ENCODE measurements around the gene CISD1. TPM values are rescaled to one million over a fixed set of nuclear protein-coding genes. Genes with fewer than 3 reads are reported as not detected.

The CISD1 gene
- total and polyA plus RNA-seq, 4 donors = 10.3 to 24.1 (median 16.6) TPM

DNA sequence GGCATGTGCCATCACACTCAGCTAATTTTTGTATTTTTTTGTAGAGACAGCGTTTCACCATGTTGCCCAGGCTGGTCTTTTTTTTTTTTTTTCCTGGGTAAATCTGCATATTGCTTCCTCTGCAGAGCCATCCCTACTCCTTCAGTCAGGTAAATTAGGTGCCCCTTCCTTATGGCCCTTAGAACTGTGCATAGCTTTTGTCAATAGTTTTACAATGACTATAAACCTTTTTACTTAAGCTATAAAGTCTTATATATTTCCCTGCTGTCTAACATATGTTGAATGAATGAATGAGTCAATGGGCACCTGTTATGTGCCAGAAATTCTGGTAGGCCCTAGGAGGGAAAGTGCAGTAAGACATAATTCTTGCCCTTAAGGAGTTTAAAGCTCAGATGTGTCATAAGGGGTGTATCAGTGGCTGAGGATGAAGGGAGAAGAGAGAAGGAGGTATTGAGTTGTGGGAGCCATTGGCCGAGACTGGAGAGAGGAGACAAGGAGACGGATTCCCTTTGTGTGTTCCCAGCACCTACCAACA lies 35.2 kb downstream of the CISD1 start:
- no peak for ATAC-seq (ENCODE audit: insufficient read depth, low FRiP score)
- H3K9me3 ChIP-seq (ENCODE audit: control insufficient read depth in 4 of 4, insufficient read depth in 3 of 4, low read length in 3 of 4) = no peaks in the 10 kb centered on the region
- TF ChIP-seq, protein P1, sequence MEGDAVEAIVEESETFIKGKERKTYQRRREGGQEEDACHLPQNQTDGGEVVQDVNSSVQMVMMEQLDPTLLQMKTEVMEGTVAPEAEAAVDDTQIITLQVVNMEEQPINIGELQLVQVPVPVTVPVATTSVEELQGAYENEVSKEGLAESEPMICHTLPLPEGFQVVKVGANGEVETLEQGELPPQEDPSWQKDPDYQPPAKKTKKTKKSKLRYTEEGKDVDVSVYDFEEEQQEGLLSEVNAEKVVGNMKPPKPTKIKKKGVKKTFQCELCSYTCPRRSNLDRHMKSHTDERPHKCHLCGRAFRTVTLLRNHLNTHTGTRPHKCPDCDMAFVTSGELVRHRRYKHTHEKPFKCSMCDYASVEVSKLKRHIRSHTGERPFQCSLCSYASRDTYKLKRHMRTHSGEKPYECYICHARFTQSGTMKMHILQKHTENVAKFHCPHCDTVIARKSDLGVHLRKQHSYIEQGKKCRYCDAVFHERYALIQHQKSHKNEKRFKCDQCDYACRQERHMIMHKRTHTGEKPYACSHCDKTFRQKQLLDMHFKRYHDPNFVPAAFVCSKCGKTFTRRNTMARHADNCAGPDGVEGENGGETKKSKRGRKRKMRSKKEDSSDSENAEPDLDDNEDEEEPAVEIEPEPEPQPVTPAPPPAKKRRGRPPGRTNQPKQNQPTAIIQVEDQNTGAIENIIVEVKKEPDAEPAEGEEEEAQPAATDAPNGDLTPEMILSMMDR (IDR thresholded peaks at IDR 0.05; ENCODE audit: control extremely low read depth, extremely low read depth) = no peak
- H3K27ac ChIP-seq (ENCODE audit: low read depth in 1 of 2, low read length in 1 of 2) = no peak overlapping the region
- H3K9ac ChIP-seq (ENCODE audit: insufficient read depth in 1 of 2, low read length in 2 of 2) = no peak overlapping the region
- H3K4me3 ChIP-seq = no peak overlapping the region
- H3K36me3 ChIP-seq (ENCODE audit: control insufficient read depth in 4 of 4, insufficient read depth in 4 of 4, low read length in 4 of 4) = no peaks in the 10 kb centered on the region
- no peaks in the 10 kb centered on the region for H3K4me1 ChIP-seq (ENCODE audit: control insufficient read depth in 5 of 5, insufficient read depth in 5 of 5, low read length in 5 of 5)
- no peak for DNase-seq
- 88 to 92% methylated on average over 3 of the region's 3 CpGs for WGBS, 2 donors
- peaks cover 0 to 4% (median 0%) of the 10 kb centered on the region in 3 donors for H3K27me3 ChIP-seq (ENCODE audit: control insufficient read depth in 3 of 3, insufficient read depth in 3 of 3, low read length in 2 of 3)

DNA sequence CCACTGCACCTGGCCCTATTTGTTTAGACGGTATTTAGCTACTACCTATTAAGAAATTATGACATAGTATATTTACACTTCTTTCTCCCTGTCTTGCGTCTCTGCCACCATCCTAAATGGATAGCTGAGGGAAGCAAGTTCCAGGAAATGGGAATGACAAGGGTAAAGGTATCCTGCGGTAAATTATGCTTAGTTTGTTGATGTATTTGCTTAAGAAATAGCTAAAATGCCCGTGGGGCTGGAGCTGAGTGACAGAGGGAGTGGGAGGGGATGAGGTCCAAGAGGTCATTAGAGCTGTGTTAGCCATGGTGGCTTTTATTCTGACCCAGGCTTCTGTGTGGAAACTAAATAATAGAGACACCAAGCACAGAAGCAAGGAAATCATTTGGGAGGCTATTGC lies 36.9 kb downstream of the CISD1 start:
- WGBS, 2 donors = 53 to 69% methylated on average over 4 of the region's 4 CpGs
- DNase-seq (no peak), ATAC-seq (ENCODE audit: insufficient read depth, low FRiP score) (no peak)
- Histone ChIP-seq H3K27ac (ENCODE audit: low read depth in 1 of 2, low read length in 1 of 2) (no peak overlapping the region), H3K4me3 (no peak overlapping the region), H3K9ac (ENCODE audit: insufficient read depth in 1 of 2, low read length in 2 of 2) (no peak overlapping the region), H3K4me1 (ENCODE audit: control insufficient read depth in 5 of 5, insufficient read depth in 5 of 5, low read length in 5 of 5) (no peaks in the 10 kb centered on the region), H3K27me3 (ENCODE audit: control insufficient read depth in 3 of 3, insufficient read depth in 3 of 3, low read length in 2 of 3) (peaks cover 0 to 4% (median 0%) of the 10 kb centered on the region in 3 donors), H3K36me3 (ENCODE audit: control insufficient read depth in 4 of 4, insufficient read depth in 4 of 4, low read length in 4 of 4) (no peaks in the 10 kb centered on the region), H3K9me3 (ENCODE audit: control insufficient read depth in 4 of 4, insufficient read depth in 3 of 4, low read length in 3 of 4) (no peaks in the 10 kb centered on the region)
- TF ChIP-seq, protein P1 (IDR thresholded peaks at IDR 0.05; ENCODE audit: control extremely low read depth, extremely low read depth) = no peak

DNA sequence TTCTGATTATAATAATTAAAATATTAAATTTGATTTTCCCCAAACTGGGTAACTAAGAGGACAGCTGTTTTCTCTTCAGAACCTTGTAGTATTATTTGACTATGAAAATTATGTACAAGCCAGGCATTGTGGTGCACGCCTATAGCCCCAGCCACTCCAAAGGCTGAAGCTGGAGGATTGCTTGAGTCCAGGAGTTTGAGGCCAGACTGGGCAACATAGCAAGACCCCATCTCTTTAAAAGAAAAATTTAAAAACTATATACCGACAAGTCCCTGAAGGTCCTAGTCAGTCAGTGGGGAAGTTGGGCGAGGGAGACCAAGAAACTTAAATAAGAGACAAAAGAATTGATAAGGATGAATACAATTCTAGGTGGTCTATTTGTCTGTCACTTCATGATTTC lies 38.7 kb downstream of the CISD1 start:
- no peak overlapping the region for H3K4me3 ChIP-seq
- no peak overlapping the region for H3K9ac ChIP-seq (ENCODE audit: insufficient read depth in 1 of 2, low read length in 2 of 2)
- H3K9me3 ChIP-seq (ENCODE audit: control insufficient read depth in 4 of 4, insufficient read depth in 3 of 4, low read length in 3 of 4) = no peaks in the 10 kb centered on the region
- TF ChIP-seq, protein P1 (IDR thresholded peaks at IDR 0.05; ENCODE audit: control extremely low read depth, extremely low read depth) = no peak
- H3K27ac ChIP-seq (ENCODE audit: low read depth in 1 of 2, low read length in 1 of 2) = no peak overlapping the region
- H3K36me3 ChIP-seq (ENCODE audit: control insufficient read depth in 4 of 4, insufficient read depth in 4 of 4, low read length in 4 of 4) = no peaks in the 10 kb centered on the region
- ATAC-seq (ENCODE audit: insufficient read depth, low FRiP score) (no peak), DNase-seq (no peak)
- 94 to 95% methylated on average over 3 of the region's 3 CpGs for WGBS, 2 donors
- H3K27me3 ChIP-seq (ENCODE audit: control insufficient read depth in 3 of 3, insufficient read depth in 3 of 3, low read length in 2 of 3) = peaks cover 0 to 4% (median 0%) of the 10 kb centered on the region in 3 donors
- no peaks in the 10 kb centered on the region for H3K4me1 ChIP-seq (ENCODE audit: control insufficient read depth in 5 of 5, insufficient read depth in 5 of 5, low read length in 5 of 5)

DNA sequence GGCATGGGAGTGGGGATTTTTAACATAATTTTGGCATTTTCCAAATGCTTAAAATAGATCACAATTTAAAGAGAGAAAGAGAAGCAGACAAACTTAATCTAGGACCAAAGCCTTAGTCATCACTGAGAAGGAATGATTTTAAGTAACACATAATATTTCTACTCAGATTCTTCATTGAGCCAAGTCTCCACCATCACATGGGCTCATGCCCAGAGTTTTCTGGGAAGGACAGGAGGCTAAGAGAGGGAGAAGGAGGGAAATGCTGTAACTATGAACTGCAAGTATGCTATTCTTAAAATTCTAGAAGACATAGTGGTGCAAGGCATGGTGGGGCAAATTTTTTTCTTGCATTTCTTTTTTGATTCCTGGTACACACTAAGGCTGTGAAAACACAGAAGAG lies 42.1 kb downstream of the CISD1 start:
- Histone ChIP-seq H3K27ac (ENCODE audit: low read depth in 1 of 2, low read length in 1 of 2) (no peak overlapping the region), H3K9ac (ENCODE audit: insufficient read depth in 1 of 2, low read length in 2 of 2) (no peak overlapping the region), H3K27me3 (ENCODE audit: control insufficient read depth in 3 of 3, insufficient read depth in 3 of 3, low read length in 2 of 3) (peaks cover 0 to 3% (median 0%) of the 10 kb centered on the region in 3 donors), H3K36me3 (ENCODE audit: control insufficient read depth in 4 of 4, insufficient read depth in 4 of 4, low read length in 4 of 4) (no peaks in the 10 kb centered on the region), H3K4me3 (no peak overlapping the region), H3K9me3 (ENCODE audit: control insufficient read depth in 4 of 4, insufficient read depth in 3 of 4, low read length in 3 of 4) (no peaks in the 10 kb centered on the region), H3K4me1 (ENCODE audit: control insufficient read depth in 5 of 5, insufficient read depth in 5 of 5, low read length in 5 of 5) (no peaks in the 10 kb centered on the region)
- TF ChIP-seq, protein P1 (IDR thresholded peaks at IDR 0.05; ENCODE audit: control extremely low read depth, extremely low read depth) = no peak
- ATAC-seq (ENCODE audit: insufficient read depth, low FRiP score) (no peak), DNase-seq (peak in 2 of 3 donors; percentile 43 to 66)

Data from lung (tissue), 12 donors.